Body of pancreas (tissue), 4 donors: Measurements from ENCODE around the gene HEBP2.

ENCODE experiments used
- POLR2A ChIP-seq, 3 donors: fragments of 450-650 bp; IDR thresholded peaks; one replicate each; pipeline ENCODE4 v1.6.1; 2016; ENCODE audit warnings: antibody characterized with exemption in 3 of 3, mild to moderate bottlenecking in 2 of 3
- TF ChIP-seq, protein P1 (sequence below), 7 experiments: fragments of 450-650 bp in 4 of 7; fragments of 200-600 bp in 3 of 7; sonication (generic) in 3 of 7; IDR thresholded peaks; one replicate each; pipeline ENCODE4 v1.5.1; 2016 to 2019; ENCODE audit warnings: antibody characterized with exemption in 7 of 7

DNA sequence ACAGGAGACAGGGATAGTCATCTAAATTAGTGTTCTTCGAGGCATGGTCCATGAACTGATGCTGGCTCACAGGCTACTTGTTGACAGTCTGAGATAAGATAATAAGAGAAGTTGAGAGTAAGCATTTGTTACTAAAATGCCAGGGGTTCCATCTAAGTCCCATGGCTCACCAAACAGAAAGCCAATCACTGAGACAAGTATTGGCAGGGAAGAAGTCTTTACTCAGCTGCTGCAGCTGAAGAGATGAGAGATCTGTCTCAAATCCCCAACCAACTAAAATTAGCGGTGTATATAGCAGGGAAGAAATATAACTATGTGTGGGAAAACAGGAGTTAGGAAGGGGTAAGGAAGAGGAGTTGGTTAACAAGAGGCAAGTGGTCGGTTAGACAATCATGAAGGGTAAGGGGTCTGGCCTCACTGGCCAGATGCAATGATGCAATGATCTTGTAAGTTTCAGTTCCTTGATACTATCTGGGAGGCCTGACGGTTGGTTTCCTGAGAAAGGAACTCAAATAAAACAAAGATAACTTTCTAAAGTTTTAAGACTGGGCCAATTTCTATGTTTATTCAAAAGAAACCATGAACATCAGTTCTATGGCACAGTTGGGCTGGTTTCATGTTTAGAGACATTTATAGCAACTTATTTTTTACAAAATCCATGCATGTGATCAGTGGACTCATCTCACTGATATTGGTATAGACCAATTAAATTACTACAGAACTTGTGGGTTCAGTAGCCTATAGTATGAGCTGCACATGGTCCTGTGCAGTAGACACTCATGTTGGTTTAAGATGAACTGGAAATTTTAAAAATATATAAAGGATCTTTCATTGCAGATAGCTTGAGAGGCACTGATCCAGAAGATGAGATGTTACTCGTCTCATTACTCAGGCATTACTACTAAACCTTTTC lies 9.9 kb upstream of the HEBP2 start:
- TF ChIP-seq, protein P1, sequence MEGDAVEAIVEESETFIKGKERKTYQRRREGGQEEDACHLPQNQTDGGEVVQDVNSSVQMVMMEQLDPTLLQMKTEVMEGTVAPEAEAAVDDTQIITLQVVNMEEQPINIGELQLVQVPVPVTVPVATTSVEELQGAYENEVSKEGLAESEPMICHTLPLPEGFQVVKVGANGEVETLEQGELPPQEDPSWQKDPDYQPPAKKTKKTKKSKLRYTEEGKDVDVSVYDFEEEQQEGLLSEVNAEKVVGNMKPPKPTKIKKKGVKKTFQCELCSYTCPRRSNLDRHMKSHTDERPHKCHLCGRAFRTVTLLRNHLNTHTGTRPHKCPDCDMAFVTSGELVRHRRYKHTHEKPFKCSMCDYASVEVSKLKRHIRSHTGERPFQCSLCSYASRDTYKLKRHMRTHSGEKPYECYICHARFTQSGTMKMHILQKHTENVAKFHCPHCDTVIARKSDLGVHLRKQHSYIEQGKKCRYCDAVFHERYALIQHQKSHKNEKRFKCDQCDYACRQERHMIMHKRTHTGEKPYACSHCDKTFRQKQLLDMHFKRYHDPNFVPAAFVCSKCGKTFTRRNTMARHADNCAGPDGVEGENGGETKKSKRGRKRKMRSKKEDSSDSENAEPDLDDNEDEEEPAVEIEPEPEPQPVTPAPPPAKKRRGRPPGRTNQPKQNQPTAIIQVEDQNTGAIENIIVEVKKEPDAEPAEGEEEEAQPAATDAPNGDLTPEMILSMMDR (IDR thresholded peaks at IDR 0.05), result no peak
- TF ChIP-seq POLR2A (IDR thresholded peaks at IDR 0.05), result no peak
